HCT116 (cell line): ENCODE results near the gene SHH. TPM values are rescaled to one million over a fixed set of nuclear protein-coding genes. Genes with fewer than 3 reads are reported as not detected.

Experiments
- ATAC-seq: fragments of 200-7000 bp; cut with Tn5 transposase; 2 replicates; pipeline ENCODE4 v1.9.1; 2020; ENCODE audit warnings: mild to moderate bottlenecking, moderate library complexity
- BruUV-seq: library from RNA; stranded (reverse); fragments of 400-500 nt; replicated peaks from 2 replicates; lab custom pipeline; 2021; lab: Mats Ljungman, UMichigan
- CTCF ChIA-PET: fragments of 300-600 bp; sonication (Branson Sonifier 250); formaldehyde crosslinking; loops from one replicate; lab custom pipeline; 2021; ENCODE audit warnings: antibody characterized with exemption; lab: Charles Lee
- POLR2A ChIA-PET: fragments of 300-600, 350-600 bp; sonication (Branson Sonifier 250); formaldehyde crosslinking; loops from one replicate; lab custom pipeline; 2021; ENCODE audit warnings: antibody characterized with exemption; lab: Charles Lee
- RAD21 ChIA-PET, 2 experiments: fragments of 300-600 bp; sonication (Branson Sonifier 250); formaldehyde crosslinking; loops; one replicate each; lab custom pipeline; 2023; ENCODE audit warnings: low total read pairs in 2 of 2; ENCODE audit not compliant: uncharacterized antibody in 2 of 2, unreplicated experiment in 2 of 2, low non-redundant PET in 1 of 2; lab: Charles Lee
- DNase-seq: peaks from one replicate; pipeline ENCODE4 v3.0.0-alpha.2; 2010; ENCODE audit warnings: low read depth, low spot score
- H2AFZ ChIP-seq: fragments of 200-600 bp; shearing (Covaris generic), sonication (generic); 2 replicates; pipeline ENCODE4 v1.6.1; 2017; ENCODE audit warnings: low read depth, mixed run types, mixed read lengths, antibody characterized with exemption, low read length; ENCODE audit not compliant: poor library complexity, severe bottlenecking
- H3K27ac ChIP-seq: 2 replicates; pipeline ENCODE4 v1.5.1; 2012; ENCODE audit warnings: low read depth, low read length
- H3K27me3 ChIP-seq: fragments of 200-600 bp; sonication (generic); 2 replicates; pipeline ENCODE4 v1.6.1; 2016; ENCODE audit warnings: mixed run types, low read length, mixed read lengths; ENCODE audit not compliant: insufficient read depth
- H3K36me3 ChIP-seq, 2 experiments: fragments of 200-500 bp in 1 of 2; fragments of 200-600 bp in 1 of 2; sonication (Bioruptor generic) in 1 of 2; sonication (generic) in 1 of 2; 2 replicates each; pipeline versions ENCODE4 v1.5.1 to v1.6.1; 2014 to 2016; ENCODE audit warnings: low read length in 2 of 2, inconsistent platforms in 1 of 2, mixed read lengths in 1 of 2, mixed run types in 1 of 2; ENCODE audit not compliant: insufficient read depth in 2 of 2, control insufficient read depth in 1 of 2
- H3K4me1 ChIP-seq, 2 experiments: fragments of 200-600 bp in 1 of 2; sonication (generic) in 1 of 2; 2 replicates each; pipeline versions ENCODE4 v1.5.1 to v1.6.1; 2012 to 2017; ENCODE audit warnings: low read length in 2 of 2, inconsistent platforms in 1 of 2, mild to moderate bottlenecking in 1 of 2, mixed read lengths in 1 of 2, mixed run types in 1 of 2, moderate library complexity in 1 of 2; ENCODE audit not compliant: insufficient read depth in 2 of 2, control insufficient read depth in 1 of 2
- H3K4me2 ChIP-seq: fragments of 200-600 bp; sonication (generic); 2 replicates; pipeline ENCODE4 v1.6.1; 2017; ENCODE audit warnings: mixed run types, low read length, mixed read lengths
- H3K4me3 ChIP-seq, 2 experiments: fragments of 200-600 bp in 1 of 2; sonication (generic) in 1 of 2; replicated peaks in 1 of 2; 2 replicates each; pipeline ENCODE4 v1.5.1; 2011 to 2016; ENCODE audit warnings: low read length in 2 of 2, control low read depth in 1 of 2, low read depth in 1 of 2, mild to moderate bottlenecking in 1 of 2, mixed read lengths in 1 of 2, mixed run types in 1 of 2
- H3K79me2 ChIP-seq: fragments of 200-600 bp; sonication (generic); 2 replicates; pipeline ENCODE4 v1.6.1; 2017; ENCODE audit warnings: mild to moderate bottlenecking, mixed run types, low read length, moderate library complexity, mixed read lengths; ENCODE audit not compliant: insufficient read depth
- H3K9ac ChIP-seq: fragments of 200-600 bp; sonication (generic); 2 replicates; pipeline ENCODE4 v1.6.1; 2016; ENCODE audit warnings: low read length, mixed read lengths
- H3K9me2 ChIP-seq: fragments of 200-600 bp; sonication (generic), shearing (Covaris generic); 2 replicates; pipeline ENCODE4 v1.6.1; 2017; ENCODE audit warnings: mixed run types, mild to moderate bottlenecking, moderate library complexity; ENCODE audit not compliant: insufficient read depth
- H3K9me3 ChIP-seq, 2 experiments: fragments of 200-500 bp in 1 of 2; fragments of 200-600 bp in 1 of 2; sonication (Bioruptor generic) in 1 of 2; sonication (generic) in 1 of 2; 2 replicates each; pipeline ENCODE4 v1.6.1; 2014 to 2017; ENCODE audit warnings: low read length in 2 of 2, mixed read lengths in 2 of 2, inconsistent platforms in 1 of 2, low read depth in 1 of 2, mild to moderate bottlenecking in 1 of 2, mixed run types in 1 of 2, moderate library complexity in 1 of 2; ENCODE audit not compliant: control insufficient read depth in 1 of 2, insufficient read depth in 1 of 2
- H4K20me1 ChIP-seq: fragments of 200-600 bp; sonication (generic), shearing (Covaris generic); 2 replicates; pipeline ENCODE4 v1.6.1; 2017; ENCODE audit warnings: mixed run types, mild to moderate bottlenecking, moderate library complexity; ENCODE audit not compliant: insufficient read depth
- CBX3 ChIP-seq: IDR thresholded peaks from 2 replicates; pipeline ENCODE4 v1.6.1; 2012; ENCODE audit warnings: low read depth
- FOSL1 ChIP-seq: IDR thresholded peaks from 2 replicates; pipeline ENCODE4 v1.6.1; 2012; ENCODE audit warnings: low read depth
- JUND ChIP-seq: IDR thresholded peaks from 2 replicates; pipeline ENCODE4 v1.6.1; 2012
- POLR2AphosphoS5 ChIP-seq: IDR thresholded peaks from 2 replicates; pipeline ENCODE4 v1.6.1; 2011; ENCODE audit warnings: mild to moderate bottlenecking, low read depth, low read length, moderate library complexity
- REST ChIP-seq: IDR thresholded peaks from 2 replicates; pipeline ENCODE4 v1.6.1; 2012; ENCODE audit warnings: low read depth
- YY1 ChIP-seq: IDR thresholded peaks from 2 replicates; pipeline ENCODE4 v1.6.1; 2011; ENCODE audit warnings: low read length, low read depth, moderate library complexity, mild to moderate bottlenecking; ENCODE audit not compliant: insufficient replicate concordance; ENCODE audit errors: extremely low read depth
- intact Hi-C: fragments of 100-400 bp; cut with micrococcal nuclease; formaldehyde crosslinking; loops from 2 replicates; pipeline ENCODE4 v1.10.0; 2022
- total RNA-seq: library from RNA; stranded (reverse); gene quantifications from one replicate; pipeline ENCODE4 v1.2.1, GENCODE V29; 2021; ENCODE audit not compliant: unreplicated experiment

The SHH gene
- total RNA-seq, 1 experiment from 2014 or later = 0.32 TPM

- no TSS peak for BruUV-seq
- ChIA-PET POLR2A (no interaction called here), CTCF (no interaction called here), RAD21 (no interaction called here)
- H4K20me1 ChIP-seq = no peaks in the 10 kb centered on the region
- no peak for ATAC-seq
- no peak overlapping the region for H3K9ac ChIP-seq
- H3K4me1 ChIP-seq = peaks cover 4 to 17% of the 10 kb centered on the region in 2 experiments; a peak in 2 of 4 replicates
- H3K36me3 ChIP-seq = no peaks in the 10 kb centered on the region
- H3K9me3 ChIP-seq = no peaks in the 10 kb centered on the region
- intact Hi-C loops = no loop called here
- H3K9me2 ChIP-seq = no peaks in the 10 kb centered on the region
- H3K27me3 ChIP-seq = peaks cover 24% of the 10 kb centered on the region
- H3K4me2 ChIP-seq = no peak overlapping the region
- DNase-seq = no peak
- H3K79me2 ChIP-seq = no peaks in the 10 kb centered on the region
- no peak overlapping the region for H3K27ac ChIP-seq
- TF ChIP-seq POLR2AphosphoS5 (no peak), FOSL1 (no peak), CBX3 (no peak), REST (no peak), YY1 (no peak), JUND (no peak)
- no peak overlapping the region for H2AFZ ChIP-seq
- no peak overlapping the region for H3K4me3 ChIP-seq
Observed at GRCh38 chr7:155856656-155857055, 44.4 kb upstream of the SHH start.
